OCI-LY7 (cell line): Measurements from ENCODE around the gene JAZF1.

Experiments used
- CTCF ChIP-seq: fragments of 200-600 bp; sonication (generic); conservative IDR thresholded peaks from 2 replicates; pipeline ENCODE4 v1.5.1; 2014; ENCODE audit warnings: mild to moderate bottlenecking, antibody characterized with exemption, low read length, moderate library complexity, mixed read lengths
- EZH2phosphoT487 ChIP-seq: fragments of 200-600 bp; sonication (generic); IDR thresholded peaks from 2 replicates; pipeline ENCODE4 v1.6.1; 2018; ENCODE audit warnings: low read depth, borderline replicate concordance, mild to moderate bottlenecking, mixed run types, antibody characterized with exemption, low read length, moderate library complexity, mixed read lengths

GRCh38 chr7:28180031-28180363, 598 bp downstream of the JAZF1 start:
- TF ChIP-seq CTCF (no peak), EZH2phosphoT487 (no peak)
